Measurements from ENCODE around the gene EGFR.

Gene EGFR

GRCh38 chr7:55211726-55212125 is 192.9 kb downstream of the EGFR start:
- Histone ChIP-seq H3K4me1 (ENCODE audit: insufficient read depth, low read length) (no peaks in the 10 kb centered on the region), H3K36me3 (ENCODE audit: insufficient read depth, low read length) (peaks cover 5% of the 10 kb centered on the region), H3K27me3 (ENCODE audit: insufficient read depth, low read length) (no peaks in the 10 kb centered on the region), H2AFZ (ENCODE audit: low read depth, low read length) (no peak overlapping the region), H3K4me3 (ENCODE audit: low read length) (no peak overlapping the region), H3K9me3 (ENCODE audit: low read length) (no peaks in the 10 kb centered on the region)

- Histone ChIP-seq H2AFZ (ENCODE audit: low read depth, low read length) (no peak overlapping the region), H3K27me3 (ENCODE audit: insufficient read depth, low read length) (no peaks in the 10 kb centered on the region), H3K36me3 (ENCODE audit: insufficient read depth, low read length) (peaks cover 5% of the 10 kb centered on the region), H3K9me3 (ENCODE audit: low read length) (no peaks in the 10 kb centered on the region), H3K4me3 (ENCODE audit: low read length) (no peak overlapping the region), H3K4me1 (ENCODE audit: insufficient read depth, low read length) (no peaks in the 10 kb centered on the region)
Measured at GRCh38 chr7:55212176-55212575, 193.4 kb downstream of the EGFR start.

- no peak overlapping the region for H2AFZ ChIP-seq (ENCODE audit: low read depth, low read length)
- no peak overlapping the region for H3K4me3 ChIP-seq (ENCODE audit: low read length)
- no peaks in the 10 kb centered on the region for H3K27me3 ChIP-seq (ENCODE audit: insufficient read depth, low read length)
- peaks cover under 1% of the 10 kb centered on the region for H3K36me3 ChIP-seq (ENCODE audit: insufficient read depth, low read length)
- H3K4me1 ChIP-seq (ENCODE audit: insufficient read depth, low read length): no peaks in the 10 kb centered on the region
- H3K9me3 ChIP-seq (ENCODE audit: low read length): no peaks in the 10 kb centered on the region
Measured at GRCh38 chr7:55212838-55213237, 194.0 kb downstream of the EGFR start.

GRCh38 chr7:55214707-55215106 is 195.9 kb downstream of the EGFR start:
- no peaks in the 10 kb centered on the region for H3K4me1 ChIP-seq (ENCODE audit: insufficient read depth, low read length)
- H3K27me3 ChIP-seq (ENCODE audit: insufficient read depth, low read length): no peaks in the 10 kb centered on the region
- no peaks in the 10 kb centered on the region for H3K36me3 ChIP-seq (ENCODE audit: insufficient read depth, low read length)
- no peaks in the 10 kb centered on the region for H3K9me3 ChIP-seq (ENCODE audit: low read length)
- H3K4me3 ChIP-seq (ENCODE audit: low read length): no peak overlapping the region
- no peak overlapping the region for H2AFZ ChIP-seq (ENCODE audit: low read depth, low read length)

GRCh38 chr7:55223023-55223422 is 204.2 kb downstream of the EGFR start:
- Histone ChIP-seq H3K27me3 (ENCODE audit: insufficient read depth, low read length) (no peaks in the 10 kb centered on the region), H3K9me3 (ENCODE audit: low read length) (peaks cover 3% of the 10 kb centered on the region)

GRCh38 chr7:55224111-55224510 is 205.3 kb downstream of the EGFR start:
- Histone ChIP-seq H3K27me3 (ENCODE audit: insufficient read depth, low read length) (no peaks in the 10 kb centered on the region), H3K4me1 (ENCODE audit: insufficient read depth, low read length) (peaks cover 8% of the 10 kb centered on the region), H2AFZ (ENCODE audit: low read depth, low read length) (no peak overlapping the region)

More at GRCh38 chr7:55223023-55223422, 204.2 kb downstream of the EGFR start:
- H2AFZ ChIP-seq (ENCODE audit: low read depth, low read length): no peak overlapping the region
- peaks cover 8% of the 10 kb centered on the region for H3K4me1 ChIP-seq (ENCODE audit: insufficient read depth, low read length)
- no peaks in the 10 kb centered on the region for H3K36me3 ChIP-seq (ENCODE audit: insufficient read depth, low read length)
- H3K4me3 ChIP-seq (ENCODE audit: low read length): no peak overlapping the region

GRCh38 chr7:55224810-55225209 is 206.0 kb downstream of the EGFR start:
- Histone ChIP-seq H2AFZ (ENCODE audit: low read depth, low read length) (no peak overlapping the region), H3K4me1 (ENCODE audit: insufficient read depth, low read length) (peaks cover 8% of the 10 kb centered on the region), H3K9me3 (ENCODE audit: low read length) (peaks cover 4% of the 10 kb centered on the region), H3K36me3 (ENCODE audit: insufficient read depth, low read length) (no peaks in the 10 kb centered on the region), H3K27me3 (ENCODE audit: insufficient read depth, low read length) (no peaks in the 10 kb centered on the region), H3K4me3 (ENCODE audit: low read length) (no peak overlapping the region)

More at GRCh38 chr7:55224111-55224510, 205.3 kb downstream of the EGFR start:
- H3K4me3 ChIP-seq (ENCODE audit: low read length): no peak overlapping the region
- peaks cover 3% of the 10 kb centered on the region for H3K9me3 ChIP-seq (ENCODE audit: low read length)
- H3K36me3 ChIP-seq (ENCODE audit: insufficient read depth, low read length): no peaks in the 10 kb centered on the region

GRCh38 chr7:55230014-55230413 is 211.2 kb downstream of the EGFR start:
- no peak overlapping the region for H3K4me3 ChIP-seq (ENCODE audit: low read length)
- peaks cover 4% of the 10 kb centered on the region for H3K9me3 ChIP-seq (ENCODE audit: low read length)
- H2AFZ ChIP-seq (ENCODE audit: low read depth, low read length): no peak overlapping the region
- H3K27me3 ChIP-seq (ENCODE audit: insufficient read depth, low read length): no peaks in the 10 kb centered on the region
- H3K36me3 ChIP-seq (ENCODE audit: insufficient read depth, low read length): no peaks in the 10 kb centered on the region
- no peaks in the 10 kb centered on the region for H3K4me1 ChIP-seq (ENCODE audit: insufficient read depth, low read length)

- Histone ChIP-seq H3K4me3 (ENCODE audit: low read length) (no peak overlapping the region), H3K36me3 (ENCODE audit: insufficient read depth, low read length) (no peaks in the 10 kb centered on the region), H3K9me3 (ENCODE audit: low read length) (peaks cover 4% of the 10 kb centered on the region), H3K4me1 (ENCODE audit: insufficient read depth, low read length) (no peaks in the 10 kb centered on the region), H3K27me3 (ENCODE audit: insufficient read depth, low read length) (no peaks in the 10 kb centered on the region), H2AFZ (ENCODE audit: low read depth, low read length) (no peak overlapping the region)
Measured at GRCh38 chr7:55231736-55232280, 213.0 kb downstream of the EGFR start.

GRCh38 chr7:55233001-55233400 is 214.2 kb downstream of the EGFR start:
- H3K9me3 ChIP-seq (ENCODE audit: low read length): peaks cover 4% of the 10 kb centered on the region
- no peaks in the 10 kb centered on the region for H3K4me1 ChIP-seq (ENCODE audit: insufficient read depth, low read length)
- no peaks in the 10 kb centered on the region for H3K27me3 ChIP-seq (ENCODE audit: insufficient read depth, low read length)
- no peak overlapping the region for H3K4me3 ChIP-seq (ENCODE audit: low read length)
- no peaks in the 10 kb centered on the region for H3K36me3 ChIP-seq (ENCODE audit: insufficient read depth, low read length)
- no peak overlapping the region for H2AFZ ChIP-seq (ENCODE audit: low read depth, low read length)

GRCh38 chr7:55234408-55234807 is 215.6 kb downstream of the EGFR start:
- H3K36me3 ChIP-seq (ENCODE audit: insufficient read depth, low read length): no peaks in the 10 kb centered on the region
- no peaks in the 10 kb centered on the region for H3K4me1 ChIP-seq (ENCODE audit: insufficient read depth, low read length)
- H3K4me3 ChIP-seq (ENCODE audit: low read length): no peak overlapping the region
- no peaks in the 10 kb centered on the region for H3K27me3 ChIP-seq (ENCODE audit: insufficient read depth, low read length)
- no peak overlapping the region for H2AFZ ChIP-seq (ENCODE audit: low read depth, low read length)
- peaks cover 4% of the 10 kb centered on the region for H3K9me3 ChIP-seq (ENCODE audit: low read length)

GRCh38 chr7:55235115-55235514 is 216.3 kb downstream of the EGFR start:
- H3K4me3 ChIP-seq (ENCODE audit: low read length): no peak overlapping the region
- H3K4me1 ChIP-seq (ENCODE audit: insufficient read depth, low read length): no peaks in the 10 kb centered on the region
- H3K27me3 ChIP-seq (ENCODE audit: insufficient read depth, low read length): no peaks in the 10 kb centered on the region
- H3K36me3 ChIP-seq (ENCODE audit: insufficient read depth, low read length): no peaks in the 10 kb centered on the region
- no peaks in the 10 kb centered on the region for H3K9me3 ChIP-seq (ENCODE audit: low read length)
- no peak overlapping the region for H2AFZ ChIP-seq (ENCODE audit: low read depth, low read length)

GRCh38 chr7:55235801-55236200 is 217.0 kb downstream of the EGFR start:
- Histone ChIP-seq H3K27me3 (ENCODE audit: insufficient read depth, low read length) (no peaks in the 10 kb centered on the region), H3K4me1 (ENCODE audit: insufficient read depth, low read length) (no peaks in the 10 kb centered on the region), H3K9me3 (ENCODE audit: low read length) (no peaks in the 10 kb centered on the region), H3K4me3 (ENCODE audit: low read length) (no peak overlapping the region), H2AFZ (ENCODE audit: low read depth, low read length) (no peak overlapping the region), H3K36me3 (ENCODE audit: insufficient read depth, low read length) (no peaks in the 10 kb centered on the region)

GRCh38 chr7:55236476-55236875 is 217.7 kb downstream of the EGFR start:
- Histone ChIP-seq H3K4me3 (ENCODE audit: low read length) (no peak overlapping the region), H3K9me3 (ENCODE audit: low read length) (no peaks in the 10 kb centered on the region), H2AFZ (ENCODE audit: low read depth, low read length) (no peak overlapping the region), H3K36me3 (ENCODE audit: insufficient read depth, low read length) (no peaks in the 10 kb centered on the region), H3K27me3 (ENCODE audit: insufficient read depth, low read length) (no peaks in the 10 kb centered on the region), H3K4me1 (ENCODE audit: insufficient read depth, low read length) (no peaks in the 10 kb centered on the region)

All from neuron (in vitro differentiated cells).